ENCODE measurements around the gene GTPBP1.

GTPBP1 gene

GRCh38 chr22:38729946-38730345, 24.2 kb downstream of the GTPBP1 start:
- Histone ChIP-seq H3K4me1 (ENCODE audit: control insufficient read depth, low read length) (no peaks in the 10 kb centered on the region), H3K4me2 (ENCODE audit: low read length) (no peak overlapping the region), H3K9me3 (ENCODE audit: control insufficient read depth, insufficient read depth, low read length) (no peaks in the 10 kb centered on the region), H3K4me3 (ENCODE audit: low read length) (no peak overlapping the region), H3F3A (ENCODE audit: control insufficient read depth, insufficient read depth) (no peaks in the 10 kb centered on the region; the same call in 1 of the 2 replicates), H4K20me1 (ENCODE audit: control insufficient read depth, insufficient read depth, low read depth, low read length) (no peaks in the 10 kb centered on the region), H3K27ac (ENCODE audit: low read depth, low read length) (no peak overlapping the region), H3K27me3 (ENCODE audit: control insufficient read depth, low read length) (no peaks in the 10 kb centered on the region), H3K9me2 (replicated peaks; ENCODE audit: control insufficient read depth, low read length) (no peaks in the 10 kb centered on the region), H3K36me3 (ENCODE audit: control insufficient read depth, low read length) (peaks cover 93% of the 10 kb centered on the region), H3K79me2 (ENCODE audit: control insufficient read depth, low read length) (no peaks in the 10 kb centered on the region)
- TF ChIP-seq EZH2phosphoT487 (IDR thresholded peaks at IDR 0.05; ENCODE audit: borderline replicate concordance, low read length) (no peak), CTCF (IDR thresholded peaks at IDR 0.05; ENCODE audit: low read depth, low read length, poor library complexity, severe bottlenecking) (no peak)

- H4K20me1 ChIP-seq (ENCODE audit: control insufficient read depth, insufficient read depth, low read depth, low read length), result no peaks in the 10 kb centered on the region
- no peak overlapping the region for H3K4me2 ChIP-seq (ENCODE audit: low read length)
- no peaks in the 10 kb centered on the region for H3K79me2 ChIP-seq (ENCODE audit: control insufficient read depth, low read length)
- no peaks in the 10 kb centered on the region for H3K27me3 ChIP-seq (ENCODE audit: control insufficient read depth, low read length)
- H3K36me3 ChIP-seq (ENCODE audit: control insufficient read depth, low read length), result peaks cover 93% of the 10 kb centered on the region
- H3K4me3 ChIP-seq (ENCODE audit: low read length), result no peak overlapping the region
- TF ChIP-seq EZH2phosphoT487 (IDR thresholded peaks at IDR 0.05; ENCODE audit: borderline replicate concordance, low read length) (no peak), CTCF (IDR thresholded peaks at IDR 0.05; ENCODE audit: low read depth, low read length, poor library complexity, severe bottlenecking) (no peak)
- no peaks in the 10 kb centered on the region for H3K9me3 ChIP-seq (ENCODE audit: control insufficient read depth, insufficient read depth, low read length)
- H3K27ac ChIP-seq (ENCODE audit: low read depth, low read length), result no peak overlapping the region
- H3K4me1 ChIP-seq (ENCODE audit: control insufficient read depth, low read length), result no peaks in the 10 kb centered on the region
- H3K9me2 ChIP-seq (replicated peaks; ENCODE audit: control insufficient read depth, low read length), result no peaks in the 10 kb centered on the region
- no peaks in the 10 kb centered on the region; the same call in 1 of the 2 replicates for H3F3A ChIP-seq (ENCODE audit: control insufficient read depth, insufficient read depth)
These were observed 24.7 kb downstream of the GTPBP1 start for GRCh38 chr22:38730411-38730871.

- Histone ChIP-seq H3K79me2 (ENCODE audit: control insufficient read depth, low read length) (no peaks in the 10 kb centered on the region), H3K27me3 (ENCODE audit: control insufficient read depth, low read length) (no peaks in the 10 kb centered on the region), H3K36me3 (ENCODE audit: control insufficient read depth, low read length) (peaks cover 93% of the 10 kb centered on the region), H3K9me2 (replicated peaks; ENCODE audit: control insufficient read depth, low read length) (no peaks in the 10 kb centered on the region), H3K4me1 (ENCODE audit: control insufficient read depth, low read length) (no peaks in the 10 kb centered on the region), H3K4me2 (ENCODE audit: low read length) (no peak overlapping the region), H3F3A (ENCODE audit: control insufficient read depth, insufficient read depth) (no peaks in the 10 kb centered on the region; the same call in 1 of the 2 replicates), H3K27ac (ENCODE audit: low read depth, low read length) (no peak overlapping the region), H4K20me1 (ENCODE audit: control insufficient read depth, insufficient read depth, low read depth, low read length) (no peaks in the 10 kb centered on the region), H3K4me3 (ENCODE audit: low read length) (no peak overlapping the region), H3K9me3 (ENCODE audit: control insufficient read depth, insufficient read depth, low read length) (no peaks in the 10 kb centered on the region)
- no peak for TF ChIP-seq CTCF (IDR thresholded peaks at IDR 0.05; ENCODE audit: low read depth, low read length, poor library complexity, severe bottlenecking)
- TF ChIP-seq EZH2phosphoT487 (IDR thresholded peaks at IDR 0.05; ENCODE audit: borderline replicate concordance, low read length), result no peak
These were observed 26.0 kb downstream of the GTPBP1 start for GRCh38 chr22:38731703-38732161.
